Fibroblast of lung (primary cell): ENCODE measurements around the gene GPC6.

Experiments used
- CTCF ChIP-seq, 2 donors: IDR thresholded peaks in 1 of 2; conservative IDR thresholded peaks in 1 of 2; 1 replicate in 1 of 2; 2 replicates in 1 of 2; pipeline ENCODE4 v1.5.1; 2011 to 2012; ENCODE audit warnings: low read length in 2 of 2, control low read depth in 1 of 2, inconsistent platforms in 1 of 2, low read depth in 1 of 2, mild to moderate bottlenecking in 1 of 2
- EZH2 ChIP-seq: IDR thresholded peaks from 2 replicates; pipeline ENCODE4 v1.5.1; 2012; ENCODE audit warnings: low read length, control low read depth, mild to moderate bottlenecking; ENCODE audit errors: missing control alignments

GRCh38 chr13:94063848-94064247 is 837.2 kb downstream of the GPC6 start:
- TF ChIP-seq CTCF (conservative IDR thresholded peaks at IDR 0.05 in 1 of 2, IDR thresholded peaks at IDR 0.05 in 1 of 2; ENCODE audit: low read depth in 1 of 2, low read length in 2 of 2) (no peak), EZH2 (no peak)
